ENCODE measurements around the gene ANAPC16.
"Not testable (repeated sequence)": the region's sequence is repeated elsewhere in the genome, so short reads cannot be mapped to it uniquely, and the experiment has no call there.

Gene ANAPC16

GRCh38 chr10:72215611-72216549, at the start of gene ANAPC16, which contains the start of gene ASCC1:
TSS of gene ANAPC16 (plus strand) at chr10:72216012. CDS start at chr10:72223915, 7,903 bp downstream.
TSS of gene ASCC1 (minus strand) at chr10:72216276. CDS start at chr10:72213298, 2,978 bp downstream.
- DNase-seq = peak; percentile 85

- no peak for DNase-seq
Observed at GRCh38 chr10:72167118-72167517, 48.7 kb upstream of the ANAPC16 start.

- DNase-seq = no peak
Observed at GRCh38 chr10:72170263-72170662, 45.5 kb upstream of the ANAPC16 start.

GRCh38 chr10:72170733-72171132, 45.1 kb upstream of the ANAPC16 start:
- no peak for DNase-seq

GRCh38 chr10:72171175-72171630, 44.6 kb upstream of the ANAPC16 start:
- DNase-seq = no peak

GRCh38 chr10:72173262-72173618, 42.6 kb upstream of the ANAPC16 start:
- DNase-seq = no peak

- DNase-seq = no peak
Observed at GRCh38 chr10:72173619-72174296, 42.1 kb upstream of the ANAPC16 start.

GRCh38 chr10:72174297-72174662, 41.5 kb upstream of the ANAPC16 start:
- DNase-seq = no peak

GRCh38 chr10:72175149-72175548, 40.7 kb upstream of the ANAPC16 start:
- DNase-seq = no peak

- DNase-seq = no peak
Observed at GRCh38 chr10:72176701-72177100, 39.1 kb upstream of the ANAPC16 start.

- no peak for DNase-seq
Observed at GRCh38 chr10:72177454-72177853, 38.4 kb upstream of the ANAPC16 start.

- DNase-seq = no peak
Observed at GRCh38 chr10:72184156-72184555, 31.7 kb upstream of the ANAPC16 start.

- no peak for DNase-seq
Observed at GRCh38 chr10:72186258-72186981, 29.4 kb upstream of the ANAPC16 start.

GRCh38 chr10:72186982-72187330, 28.9 kb upstream of the ANAPC16 start:
- DNase-seq = no peak

- no peak for DNase-seq
Observed at GRCh38 chr10:72194949-72195348, 20.9 kb upstream of the ANAPC16 start.

- DNase-seq = no peak
Observed at GRCh38 chr10:72200883-72201282, 14.9 kb upstream of the ANAPC16 start.

GRCh38 chr10:72201293-72201692, 14.5 kb upstream of the ANAPC16 start:
- no peak for DNase-seq

GRCh38 chr10:72204296-72204695, 11.5 kb upstream of the ANAPC16 start:
- no peak for DNase-seq

- no peak for DNase-seq
Observed at GRCh38 chr10:72204724-72205123, 11.1 kb upstream of the ANAPC16 start.

GRCh38 chr10:72206511-72207229, 9.1 kb upstream of the ANAPC16 start:
- no peak for DNase-seq

- DNase-seq = not testable (repeated sequence)
Observed at GRCh38 chr10:72208526-72208925, 7.3 kb upstream of the ANAPC16 start.

GRCh38 chr10:72211381-72211780, 4.4 kb upstream of the ANAPC16 start:
- not testable (repeated sequence) for DNase-seq

- not testable (repeated sequence) for DNase-seq
Observed at GRCh38 chr10:72211832-72212231, 4.0 kb upstream of the ANAPC16 start.

Data from GOT3 (cell line).